A549 (cell line): ENCODE results near the gene SURF2. TPM values are rescaled to one million over a fixed set of nuclear protein-coding genes. Genes with fewer than 3 reads are reported as not detected.
"Not testable (repeated sequence)": the region's sequence is repeated elsewhere in the genome, so short reads cannot be mapped to it uniquely, and the experiment has no call there.

Source experiments
- ATAC-seq, 2 experiments: fragments of 200-7000 bp in 1 of 2; fragments of >200 bp in 1 of 2; cut with Nextera tagmentation in 1 of 2; cut with Tn5 transposase in 1 of 2; 3 replicates each; pipeline versions ENCODE4 v1.8.0 to v1.9.1; 2018 to 2020; ENCODE audit warnings: mild to moderate bottlenecking in 1 of 2, moderate library complexity in 1 of 2
- CTCF ChIA-PET: fragments of 300-600 bp; sonication (Branson Sonifier 250); formaldehyde crosslinking; extraction: SDS; loops from one replicate; lab custom pipeline; 2021; ENCODE audit warnings: antibody characterized with exemption, inconsistent platforms; lab: Yijun Ruan, JAX
- POLR2A ChIA-PET: fragments of 350-600 bp; formaldehyde crosslinking; extraction: SDS; loops from one replicate; lab custom pipeline; 2021; ENCODE audit warnings: antibody characterized with exemption, inconsistent platforms; lab: Yijun Ruan, JAX
- DNase-seq, 2 experiments: peaks; one replicate each; pipeline versions ENCODE4 v3.0.0 to v3.0.0-alpha.2; 2011 to 2016; ENCODE audit warnings: low read depth in 1 of 2, low spot score in 1 of 2
- FAIRE-seq: peaks from 2 replicates; lab custom pipeline; 2011; peaks lifted over from hg19 to GRCh38; lab: Jason Lieb, UNC
- H3K27ac ChIP-seq, 2 experiments: fragments of >200 bp; sonication (Bioruptor Twin); formaldehyde crosslinking; 3 replicates each; pipeline ENCODE4 v1.5.1; 2016 to 2017
- H3K4me1 ChIP-seq: fragments of >200 bp; sonication (Bioruptor Twin); formaldehyde crosslinking; 3 replicates; pipeline ENCODE4 v1.6.1; 2016
- H3K4me2 ChIP-seq: fragments of >200 bp; sonication (Bioruptor Twin); formaldehyde crosslinking; 3 replicates; pipeline ENCODE4 v1.6.1; 2016
- H3K4me3 ChIP-seq: fragments of >200 bp; sonication (Bioruptor Twin); formaldehyde crosslinking; 3 replicates; pipeline ENCODE4 v1.5.1; 2016
- H3K9me3 ChIP-seq: fragments of >200 bp; sonication (Bioruptor Twin); formaldehyde crosslinking; 3 replicates; pipeline ENCODE4 v1.6.1; 2016
- ATOH8 ChIP-seq: fragments of 250-450 bp; sonication (Bioruptor Pico); IDR thresholded peaks from 2 replicates; pipeline ENCODE4 v1.5.0; 2020; ENCODE audit warnings: low read depth, mild to moderate bottlenecking, moderate library complexity
- CBX2 ChIP-seq: fragments of 200-600 bp; sonication (generic); IDR thresholded peaks from 2 replicates; pipeline ENCODE4 v1.6.1; 2016; ENCODE audit warnings: low read depth, mild to moderate bottlenecking, borderline replicate concordance
- CEBPB ChIP-seq, 2 experiments: fragments of >200 bp in 1 of 2; sonication (Bioruptor Twin) in 1 of 2; formaldehyde crosslinking in 1 of 2; IDR thresholded peaks; 2 replicates each; pipeline ENCODE4 v1.6.1; 2012 to 2016
- GATA3 ChIP-seq: IDR thresholded peaks from 2 replicates; pipeline ENCODE4 v1.6.1; 2012; ENCODE audit warnings: borderline replicate concordance
- HDAC2 ChIP-seq: fragments of 200-600 bp; sonication (generic); IDR thresholded peaks from 2 replicates; pipeline ENCODE4 v1.6.1; 2016
- HEYL ChIP-seq: fragments of 250-450 bp; sonication (Bioruptor Pico); IDR thresholded peaks from 2 replicates; pipeline ENCODE4 v1.8.0; 2021; ENCODE audit warnings: mild to moderate bottlenecking, moderate library complexity
- HMGXB4 ChIP-seq: fragments of 250-450 bp; sonication (Bioruptor Pico); IDR thresholded peaks from 2 replicates; pipeline ENCODE4 v1.5.0; 2021; ENCODE audit warnings: mild to moderate bottlenecking, moderate library complexity, borderline replicate concordance
- HOXB5 ChIP-seq: fragments of 250-450 bp; sonication (Bioruptor Pico); IDR thresholded peaks from 2 replicates; pipeline ENCODE4 v1.5.0; 2020; ENCODE audit warnings: mild to moderate bottlenecking, moderate library complexity
- NFE2L2 ChIP-seq: fragments of 150-350 bp; conservative IDR thresholded peaks from 2 replicates; pipeline ENCODE4 v1.6.1; 2014; ENCODE audit warnings: low read length
- NPAS2 ChIP-seq: fragments of 250-450 bp; sonication (Bioruptor Pico); IDR thresholded peaks from 2 replicates; pipeline ENCODE4 v1.8.0; 2022; ENCODE audit warnings: mild to moderate bottlenecking, moderate library complexity, borderline replicate concordance
- NR3C1 ChIP-seq: fragments of >200 bp; sonication (Bioruptor Twin); formaldehyde crosslinking; IDR thresholded peaks from 3 replicates; pipeline ENCODE4 v1.6.1; 2017
- RFX5 ChIP-seq: fragments of 450-650 bp; IDR thresholded peaks from 2 replicates; pipeline ENCODE4 v1.7.1; 2014; ENCODE audit warnings: antibody characterized with exemption, mild to moderate bottlenecking, moderate library complexity
- RNF2 ChIP-seq: fragments of 200-600 bp; sonication (generic); IDR thresholded peaks from 2 replicates; pipeline ENCODE4 v1.6.1; 2016; ENCODE audit warnings: low read depth, mild to moderate bottlenecking, antibody characterized with exemption, moderate library complexity, borderline replicate concordance
- TP53 ChIP-seq: fragments of 250-450 bp; sonication (Bioruptor Pico); IDR thresholded peaks from 2 replicates; pipeline ENCODE4 v1.5.0; 2021; ENCODE audit warnings: mild to moderate bottlenecking, moderate library complexity
- ZC3H11A ChIP-seq: fragments of 450-650 bp; IDR thresholded peaks from 2 replicates; pipeline ENCODE4 v1.6.1; 2014; ENCODE audit warnings: antibody characterized with exemption, mild to moderate bottlenecking
- ZSCAN20 ChIP-seq: fragments of 250-450 bp; sonication (Bioruptor Pico); IDR thresholded peaks from 2 replicates; pipeline ENCODE4 v1.8.0; 2022; ENCODE audit warnings: mild to moderate bottlenecking, moderate library complexity
- WGBS: methylation state at CpG from one replicate; pipeline ENCODE4 v1.1.6; 2017; ENCODE audit errors: missing lambda C conversion rate; 5-methylcytosine and 5-hydroxymethylcytosine counted together
- polyA plus RNA-seq, 4 experiments: library from polyadenylated mRNA; depleted of rRNA in 3 of 4; stranded (reverse); fragments of >200 nt; fragmentation: RNase III in 1 of 4; extraction: RNeasy Plus Mini Kit Qiagen cat#74134 plus additional on column Dnase treatment in 1 of 4; gene quantifications; 2 replicates in 3 of 4; 3 replicates in 1 of 4; pipeline ENCODE4 v1.2.3, GENCODE V29; 2011 to 2017
- TF ChIP-seq, protein P1 (sequence below): IDR thresholded peaks from 2 replicates; pipeline ENCODE4 v1.6.1; 2012
- TF ChIP-seq, protein P2 (sequence below): fragments of 450-650 bp; IDR thresholded peaks from 2 replicates; pipeline ENCODE4 v1.6.1; 2014; ENCODE audit warnings: antibody characterized with exemption

The SURF2 gene
- polyA plus RNA-seq, 2 of the 4 experiments (the other 2 are of a cell fraction) = 25.2 to 34.9 TPM

- Histone ChIP-seq H3K27ac (no peak overlapping the region), H3K4me3 (no peak overlapping the region), H3K4me2 (no peak overlapping the region), H3K9me3 (peaks cover 10% of the 10 kb centered on the region; the same call in 2 of the 3 replicates), H3K4me1 (no peaks in the 10 kb centered on the region)
- no peak for DNase-seq
- TF ChIP-seq CBX2 (no peak), CEBPB (IDR thresholded peaks at IDR 0.05) (no peak), NR3C1 (no peak), ZSCAN20 (CRISPR knock-in tag) (no peak), TP53 (CRISPR knock-in tag) (no peak), NPAS2 (CRISPR knock-in tag) (no peak), RFX5 (no peak), HDAC2 (no peak), HOXB5 (no peak), NFE2L2 (no peak), ATOH8 (CRISPR knock-in tag) (no peak), GATA3 (no peak), ZC3H11A (no peak), HEYL (CRISPR knock-in tag) (no peak), RNF2 (no peak)
- TF ChIP-seq, protein P1, sequence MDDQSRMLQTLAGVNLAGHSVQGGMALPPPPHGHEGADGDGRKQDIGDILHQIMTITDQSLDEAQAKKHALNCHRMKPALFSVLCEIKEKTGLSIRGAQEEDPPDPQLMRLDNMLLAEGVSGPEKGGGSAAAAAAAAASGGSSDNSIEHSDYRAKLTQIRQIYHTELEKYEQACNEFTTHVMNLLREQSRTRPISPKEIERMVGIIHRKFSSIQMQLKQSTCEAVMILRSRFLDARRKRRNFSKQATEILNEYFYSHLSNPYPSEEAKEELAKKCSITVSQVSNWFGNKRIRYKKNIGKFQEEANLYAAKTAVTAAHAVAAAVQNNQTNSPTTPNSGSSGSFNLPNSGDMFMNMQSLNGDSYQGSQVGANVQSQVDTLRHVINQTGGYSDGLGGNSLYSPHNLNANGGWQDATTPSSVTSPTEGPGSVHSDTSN = no peak
- TF ChIP-seq, protein P2, sequence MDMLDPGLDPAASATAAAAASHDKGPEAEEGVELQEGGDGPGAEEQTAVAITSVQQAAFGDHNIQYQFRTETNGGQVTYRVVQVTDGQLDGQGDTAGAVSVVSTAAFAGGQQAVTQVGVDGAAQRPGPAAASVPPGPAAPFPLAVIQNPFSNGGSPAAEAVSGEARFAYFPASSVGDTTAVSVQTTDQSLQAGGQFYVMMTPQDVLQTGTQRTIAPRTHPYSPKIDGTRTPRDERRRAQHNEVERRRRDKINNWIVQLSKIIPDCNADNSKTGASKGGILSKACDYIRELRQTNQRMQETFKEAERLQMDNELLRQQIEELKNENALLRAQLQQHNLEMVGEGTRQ = no peak
- whole genome bisulfite sequencing = 23% methylated on average over 6 of the region's 6 CpGs
- FAIRE-seq = no peak
- CTCF ChIA-PET = no interaction called here
- POLR2A ChIA-PET = no interaction called here
- ATAC-seq = no peak
Observed at GRCh38 chr9:133309608-133310007, 46.7 kb upstream of the SURF2 start.

GRCh38 chr9:133315997-133316396 lies 40.4 kb upstream of the SURF2 start:
- Histone ChIP-seq H3K4me3 (no peak overlapping the region), H3K4me2 (no peak overlapping the region), H3K4me1 (no peaks in the 10 kb centered on the region), H3K27ac (no peak overlapping the region), H3K9me3 (no peaks in the 10 kb centered on the region)
- CTCF ChIA-PET = no interaction called here
- DNase-seq = no peak
- 4% methylated on average over 2 of the region's 2 CpGs for WGBS
- TF ChIP-seq TP53 (CRISPR knock-in tag) (no peak), HMGXB4 (CRISPR knock-in tag) (no peak)
- POLR2A ChIA-PET = no interaction called here
- no peak for ATAC-seq
- FAIRE-seq = no peak

- ATAC-seq, FAIRE-seq, H3K9me3 ChIP-seq, H3K4me1 ChIP-seq, CTCF ChIA-PET, H3K27ac ChIP-seq, POLR2A ChIA-PET, DNase-seq, H3K4me3 ChIP-seq, H3K4me2 ChIP-seq: not testable (repeated sequence)
- whole genome bisulfite sequencing = 40% methylated on average over 7 of the region's 13 CpGs
Observed at GRCh38 chr9:133317551-133317950, 38.8 kb upstream of the SURF2 start.
